ENCODE measurements around the gene LACRT.

GRCh38 chr12:54627304-54627703 is 7.4 kb downstream of the LACRT start:
- TF ChIP-seq TCF12 (IDR thresholded peaks at IDR 0.05; ENCODE audit: low read depth, low read length) (no peak), CTCF (IDR thresholded peaks at IDR 0.05; ENCODE audit: control extremely low read depth in 1 of 3, insufficient read depth in 1 of 3, low read depth in 1 of 3, low read length in 3 of 3) (no peak), ZNF274 (IDR thresholded peaks at IDR 0.05; ENCODE audit: borderline replicate concordance, extremely low read depth, low read length) (no peak), BACH1 (IDR thresholded peaks at IDR 0.05; ENCODE audit: low read length) (no peak), YY1 (IDR thresholded peaks at IDR 0.05; ENCODE audit: low read depth, low read length) (no peak), RFX5 (IDR thresholded peaks at IDR 0.05; ENCODE audit: borderline replicate concordance, low read depth, low read length) (no peak)

Data from H1 (cell line).